IMR-90 (cell line): ENCODE data around the gene DCLK1. TPM values are rescaled to one million over a fixed set of nuclear protein-coding genes. Genes with fewer than 3 reads are reported as not detected.

Source experiments
- ATAC-seq: fragments of 200-7000 bp; cut with Tn5 transposase; 2 replicates; pipeline ENCODE4 v1.9.1; 2020; ENCODE audit warnings: low read depth, mild to moderate bottlenecking, moderate library complexity
- BruUV-seq: library from RNA; stranded (reverse); fragments of 400-500 nt; replicated peaks from 2 replicates; lab custom pipeline; 2021; lab: Mats Ljungman, UMichigan
- CTCF ChIA-PET: fragments of 300-600 bp; formaldehyde crosslinking; extraction: SDS; loops from one replicate; lab custom pipeline; 2021; ENCODE audit warnings: antibody characterized with exemption; lab: Yijun Ruan, JAX
- POLR2A ChIA-PET: fragments of 300-600 bp; sonication (Branson Sonifier 250); formaldehyde crosslinking; loops from one replicate; lab custom pipeline; 2022; ENCODE audit warnings: antibody characterized with exemption; ENCODE audit not compliant: unreplicated experiment; lab: Charles Lee
- DNase-seq: peaks from one replicate; pipeline ENCODE4 v3.0.0; 2013
- H2AFZ ChIP-seq: replicated peaks from 2 replicates; pipeline ENCODE3; 2013; ENCODE audit warnings: low read length, mild to moderate bottlenecking; ENCODE audit not compliant: poor library complexity
- H2AK5ac ChIP-seq: 2 replicates; pipeline ENCODE4 v1.6.1; 2013; ENCODE audit warnings: low read depth, low read length, inconsistent platforms
- H2AK9ac ChIP-seq: replicated peaks from 2 replicates; pipeline ENCODE3; 2013; ENCODE audit warnings: mild to moderate bottlenecking, low read depth, low read length, moderate library complexity; ENCODE audit not compliant: poor library complexity
- H2BK120ac ChIP-seq: 2 replicates; pipeline ENCODE4 v1.6.1; 2013; ENCODE audit warnings: low read depth, low read length, inconsistent platforms
- H2BK15ac ChIP-seq: 3 replicates; pipeline ENCODE4 v1.6.1; 2013; ENCODE audit warnings: low read depth, low read length, inconsistent platforms
- H2BK20ac ChIP-seq: 2 replicates; pipeline ENCODE4 v1.6.1; 2013; ENCODE audit warnings: low read depth, mild to moderate bottlenecking, inconsistent platforms, low read length, moderate library complexity
- H2BK5ac ChIP-seq: 2 replicates; pipeline ENCODE4 v1.6.1; 2013; ENCODE audit warnings: mild to moderate bottlenecking, low read depth, low read length, inconsistent platforms; ENCODE audit not compliant: poor library complexity, severe bottlenecking
- H3K14ac ChIP-seq: replicated peaks from 2 replicates; pipeline ENCODE4 v1.6.1; 2013; ENCODE audit warnings: low read depth, low read length, inconsistent platforms
- H3K18ac ChIP-seq: 2 replicates; pipeline ENCODE4 v1.6.1; 2013; ENCODE audit warnings: low read depth, low read length, control low read depth
- H3K23ac ChIP-seq: 2 replicates; pipeline ENCODE4 v1.6.1; 2013; ENCODE audit warnings: low read depth, low read length, inconsistent platforms
- H3K27ac ChIP-seq: 2 replicates; pipeline ENCODE4 v1.5.1; 2013; ENCODE audit warnings: mild to moderate bottlenecking, control low read depth, low read length; ENCODE audit not compliant: insufficient read depth
- H3K27me3 ChIP-seq: 2 replicates; pipeline ENCODE4 v1.6.1; 2013; ENCODE audit warnings: low read length; ENCODE audit not compliant: control insufficient read depth, insufficient read depth
- H3K36me3 ChIP-seq: 2 replicates; pipeline ENCODE4 v1.6.1; 2013; ENCODE audit warnings: low read length, mixed read lengths; ENCODE audit not compliant: control insufficient read depth, insufficient read depth
- H3K4ac ChIP-seq: 2 replicates; pipeline ENCODE4 v1.6.1; 2013; ENCODE audit warnings: low read depth, low read length, inconsistent platforms
- H3K4me1 ChIP-seq: 2 replicates; pipeline ENCODE4 v1.6.1; 2013; ENCODE audit warnings: low read length, mixed read lengths; ENCODE audit not compliant: control insufficient read depth, insufficient read depth
- H3K4me2 ChIP-seq: 2 replicates; pipeline ENCODE4 v1.6.1; 2013; ENCODE audit warnings: low read depth, mild to moderate bottlenecking, control low read depth, low read length, moderate library complexity
- H3K4me3 ChIP-seq: 2 replicates; pipeline ENCODE4 v1.5.1; 2013; ENCODE audit warnings: low read depth, mild to moderate bottlenecking, control low read depth, low read length, moderate library complexity; ENCODE audit not compliant: insufficient read depth
- H3K56ac ChIP-seq: 2 replicates; pipeline ENCODE4 v1.6.1; 2013; ENCODE audit warnings: low read length, inconsistent platforms; ENCODE audit not compliant: insufficient read depth; ENCODE audit errors: extremely low read depth
- H3K79me1 ChIP-seq, 2 experiments: 2 replicates each; pipeline ENCODE4 v1.6.1; 2013; ENCODE audit warnings: low read length in 2 of 2, inconsistent platforms in 1 of 2, low read depth in 1 of 2
- H3K9ac ChIP-seq: 2 replicates; pipeline ENCODE4 v1.6.1; 2013; ENCODE audit warnings: low read depth, low read length, control low read depth
- H3K9me1 ChIP-seq: 2 replicates; pipeline ENCODE4 v1.6.1; 2013; ENCODE audit warnings: low read length, inconsistent platforms; ENCODE audit not compliant: insufficient read depth
- H3K9me3 ChIP-seq: 2 replicates; pipeline ENCODE4 v1.6.1; 2013; ENCODE audit warnings: low read length; ENCODE audit not compliant: control insufficient read depth, insufficient read depth
- H4K20me1 ChIP-seq: 2 replicates; pipeline ENCODE4 v1.6.1; 2013; ENCODE audit warnings: low read length, inconsistent platforms; ENCODE audit not compliant: insufficient read depth
- H4K5ac ChIP-seq: 2 replicates; pipeline ENCODE4 v1.6.1; 2013; ENCODE audit warnings: mild to moderate bottlenecking, low read depth, low read length, control low read depth
- H4K8ac ChIP-seq, 2 experiments: 2 replicates each; pipeline ENCODE4 v1.6.1; 2013; ENCODE audit warnings: low read depth in 2 of 2, low read length in 2 of 2, control low read depth in 1 of 2, inconsistent platforms in 1 of 2
- H4K91ac ChIP-seq: 2 replicates; pipeline ENCODE4 v1.6.1; 2013; ENCODE audit warnings: low read depth, low read length, inconsistent platforms; ENCODE audit not compliant: insufficient read depth
- BHLHE40 ChIP-seq: fragments of 150-350 bp; IDR thresholded peaks from 2 replicates; pipeline ENCODE4 v1.6.1; 2016; ENCODE audit warnings: mild to moderate bottlenecking, low read depth, low read length
- CEBPB ChIP-seq: IDR thresholded peaks from 2 replicates; pipeline ENCODE4 v1.6.1; 2012; ENCODE audit warnings: low read depth, low read length, improper control_type of control experiment
- CHD1 ChIP-seq: IDR thresholded peaks from 2 replicates; pipeline ENCODE4 v1.6.1; 2012; ENCODE audit warnings: low read depth, low read length, improper control_type of control experiment
- CTCF ChIP-seq: conservative IDR thresholded peaks from 2 replicates; pipeline ENCODE4 v1.5.1; 2012; ENCODE audit warnings: mild to moderate bottlenecking, low read depth, low read length, improper control_type of control experiment
- ELK1 ChIP-seq: fragments of 150-350 bp; IDR thresholded peaks from 2 replicates; pipeline ENCODE4 v1.6.1; 2016; ENCODE audit warnings: low read depth, mild to moderate bottlenecking, low read length, moderate library complexity, borderline replicate concordance
- FOS ChIP-seq: fragments of 150-350 bp; IDR thresholded peaks from 2 replicates; pipeline ENCODE4 v1.6.1; 2016; ENCODE audit warnings: low read depth, low read length
- MAFK ChIP-seq: IDR thresholded peaks from 2 replicates; pipeline ENCODE4 v1.6.1; 2012; ENCODE audit warnings: low read depth, low read length, improper control_type of control experiment
- MAZ ChIP-seq: IDR thresholded peaks from 2 replicates; pipeline ENCODE4 v1.6.1; 2012; ENCODE audit warnings: low read depth, mild to moderate bottlenecking, low read length, improper control_type of control experiment, moderate library complexity, borderline replicate concordance
- MXI1 ChIP-seq: IDR thresholded peaks from 2 replicates; pipeline ENCODE4 v1.6.1; 2012; ENCODE audit warnings: low read depth, mild to moderate bottlenecking, low read length, moderate library complexity, borderline replicate concordance
- NFE2L2 ChIP-seq: fragments of 150-350 bp; IDR thresholded peaks from 2 replicates; pipeline ENCODE4 v1.6.1; 2016; ENCODE audit warnings: low read depth, mild to moderate bottlenecking, low read length
- POLR2A ChIP-seq: IDR thresholded peaks from 2 replicates; pipeline ENCODE4 v1.6.1; 2012; ENCODE audit warnings: mild to moderate bottlenecking, low read depth, low read length
- RAD21 ChIP-seq: IDR thresholded peaks from 2 replicates; pipeline ENCODE4 v1.6.1; 2012; ENCODE audit warnings: low read length, improper control_type of control experiment
- RCOR1 ChIP-seq: IDR thresholded peaks from 2 replicates; pipeline ENCODE4 v1.6.1; 2012; ENCODE audit warnings: mild to moderate bottlenecking, low read length, improper control_type of control experiment; ENCODE audit not compliant: insufficient replicate concordance
- RFX5 ChIP-seq: IDR thresholded peaks from 2 replicates; pipeline ENCODE4 v1.8.0; 2012; ENCODE audit warnings: low read depth, mild to moderate bottlenecking, low read length, moderate library complexity
- SMC3 ChIP-seq: fragments of 150-350 bp; IDR thresholded peaks from 2 replicates; pipeline ENCODE4 v1.6.1; 2016; ENCODE audit warnings: low read depth, mild to moderate bottlenecking, antibody characterized with exemption, low read length, moderate library complexity
- USF2 ChIP-seq: fragments of 150-350 bp; IDR thresholded peaks from 2 replicates; pipeline ENCODE4 v1.6.1; 2017; ENCODE audit warnings: mild to moderate bottlenecking, antibody characterized with exemption, low read length, low read depth
- WGBS, 2 experiments: methylation state at CpG; one replicate each; pipeline versions ENCODE4 v1.1.5 to v1.1.7; 2013; ENCODE audit warnings: missing lambda C conversion rate in 2 of 2; ENCODE audit not compliant: insufficient read length in 1 of 2; ENCODE audit errors: extremely low coverage in 2 of 2; 5-methylcytosine and 5-hydroxymethylcytosine counted together
- dilution Hi-C: fragments of 300-500 bp; cut with HindIII; formaldehyde crosslinking; loops from one replicate; pipeline ENCODE4 v1.14.3; 2018; ENCODE audit warnings: low sequenced_read_pairs; ENCODE audit not compliant: unreplicated experiment
- in situ Hi-C: fragments of 300-500 bp; cut with MboI; formaldehyde crosslinking; loops from 3 replicates; pipeline ENCODE4 v1.14.3; 2019; ENCODE audit warnings: low sequenced_read_pairs, inconsistent platforms, mixed read lengths
- intact Hi-C: fragments of 100-400 bp; cut with micrococcal nuclease; formaldehyde crosslinking; loops from 2 replicates; pipeline ENCODE4 v1.10.0; 2022
- polyA plus RNA-seq, 3 experiments: library from polyadenylated mRNA; depleted of rRNA; stranded (reverse); fragments of >200 nt; gene quantifications; 2 replicates each; pipeline ENCODE4 v1.2.3, GENCODE V29; 2012; ENCODE audit warnings: low replicate concordance in 1 of 3
- total RNA-seq: library from RNA; depleted of rRNA; stranded (reverse); fragments of >200 nt; gene quantifications from 2 replicates; pipeline ENCODE4 v1.2.3, GENCODE V29; 2012

Gene DCLK1
- total and polyA plus RNA-seq, 2 of the 4 experiments (the other 2 are of a cell fraction): under 0.01 to 0.02 TPM

- dilution Hi-C loops (no loop called here), in situ Hi-C loops (no loop called here)
- 100% methylated on average over 1 of the region's 3 CpGs; no CpG with 5 or more reads in 1 of the 2 experiments for WGBS, 2 experiments
These were observed 270.5 kb downstream of the DCLK1 start for GRCh38 chr13:35860661-35861060.

More at GRCh38 chr13:35860661-35861060, 270.5 kb downstream of the DCLK1 start:
- H2BK20ac ChIP-seq: no peak overlapping the region
- H3K27me3 ChIP-seq: no peaks in the 10 kb centered on the region; the same call in 1 of the 2 replicates
- H2AK5ac ChIP-seq: no peak overlapping the region
- no peak overlapping the region for H3K4me2 ChIP-seq
- no peak overlapping the region for H3K9ac ChIP-seq
- no peak overlapping the region for H4K8ac ChIP-seq
- H4K5ac ChIP-seq: no peak overlapping the region
- ChIA-PET CTCF (interaction anchor here (0.8 kb wide), 1 partner anchor 25 kb away, joined by 3 read pairs; no protein-coding TSS in a partner anchor), POLR2A (no interaction called here)
- no peak for TF ChIP-seq RAD21
- TF ChIP-seq MXI1: no peak
- no peak for TF ChIP-seq CEBPB
- no peak for TF ChIP-seq RCOR1
- TF ChIP-seq NFE2L2: no peak
- TF ChIP-seq FOS: no peak
- TF ChIP-seq RFX5: no peak
- no peak for TF ChIP-seq MAFK
- TF ChIP-seq MAZ: no peak
- no peak for TF ChIP-seq USF2
- TF ChIP-seq CHD1: no peak
- no peak for TF ChIP-seq BHLHE40
- no peak for TF ChIP-seq POLR2A
- TF ChIP-seq ELK1: no peak
- no peak for TF ChIP-seq SMC3
- TF ChIP-seq CTCF: no peak
- H4K20me1 ChIP-seq: no peaks in the 10 kb centered on the region
- H3K36me3 ChIP-seq: no peaks in the 10 kb centered on the region
- no peaks in the 10 kb centered on the region; the same call in 1 of the 2 replicates for H3K9me1 ChIP-seq
- no peaks in the 10 kb centered on the region for H3K79me1 ChIP-seq
- H3K4ac ChIP-seq: no peak overlapping the region
- H4K91ac ChIP-seq: no peak overlapping the region
- no peak overlapping the region for H3K14ac ChIP-seq
- no peak overlapping the region for H3K56ac ChIP-seq
- no peak for ATAC-seq
- no peak overlapping the region for H3K27ac ChIP-seq
- intact Hi-C loops: no loop called here
- H2AFZ ChIP-seq: no peak overlapping the region
- H2BK5ac ChIP-seq: no peak overlapping the region
- no peaks in the 10 kb centered on the region for H3K9me3 ChIP-seq
- BruUV-seq: no TSS peak
- 0 out of 2 replicates have a peak, but pooled peaks cover 2% of the 10 kb centered on the region for H3K4me1 ChIP-seq
- no peak overlapping the region for H3K23ac ChIP-seq
- H2BK15ac ChIP-seq: no peak overlapping the region
- H2BK120ac ChIP-seq: no peak overlapping the region
- DNase-seq: no peak
- H2AK9ac ChIP-seq: no peak overlapping the region
- no peak overlapping the region for H3K4me3 ChIP-seq
- no peak overlapping the region for H3K18ac ChIP-seq
